GM18861 (cell line): ENCODE data around the gene EFCAB6.

Source experiments
- ATAC-seq: cut with Tn5 transposase; IDR thresholded peaks from one replicate; pipeline ENCODE4 v1.9.1; 2021; ENCODE audit not compliant: unreplicated experiment

Gene EFCAB6

GRCh38 chr22:43642319-43643206 lies 169.5 kb downstream of the EFCAB6 start:
- no peak for ATAC-seq

- no peak for ATAC-seq
Observed at GRCh38 chr22:43639228-43639948, 172.7 kb downstream of the EFCAB6 start.

- ATAC-seq = no peak
Observed at GRCh38 chr22:43637275-43638260, 174.5 kb downstream of the EFCAB6 start.

GRCh38 chr22:43636086-43636485 lies 176.0 kb downstream of the EFCAB6 start:
- no peak for ATAC-seq

- no peak for ATAC-seq
Observed at GRCh38 chr22:43635101-43635500, 177.0 kb downstream of the EFCAB6 start.

GRCh38 chr22:43634316-43634715 lies 177.8 kb downstream of the EFCAB6 start:
- no peak for ATAC-seq

- no peak for ATAC-seq
Observed at GRCh38 chr22:43633631-43634285, 178.3 kb downstream of the EFCAB6 start.

- ATAC-seq = no peak
Observed at GRCh38 chr22:43631846-43632245, 180.3 kb downstream of the EFCAB6 start.

- no peak for ATAC-seq
Observed at GRCh38 chr22:43631201-43631600, 180.9 kb downstream of the EFCAB6 start.

GRCh38 chr22:43630451-43630850 lies 181.7 kb downstream of the EFCAB6 start:
- ATAC-seq = no peak

GRCh38 chr22:43628250-43628649 lies 183.9 kb downstream of the EFCAB6 start:
- ATAC-seq = no peak

- no peak for ATAC-seq
Observed at GRCh38 chr22:43627485-43628213, 184.5 kb downstream of the EFCAB6 start.

GRCh38 chr22:43625242-43625641 lies 186.9 kb downstream of the EFCAB6 start:
- ATAC-seq = no peak

- no peak for ATAC-seq
Observed at GRCh38 chr22:43624144-43624998, 187.7 kb downstream of the EFCAB6 start.

- no peak for ATAC-seq
Observed at GRCh38 chr22:43622886-43623285, 189.2 kb downstream of the EFCAB6 start.

GRCh38 chr22:43620197-43620596 lies 191.9 kb downstream of the EFCAB6 start:
- no peak for ATAC-seq

- no peak for ATAC-seq
Observed at GRCh38 chr22:43618517-43618916, 193.6 kb downstream of the EFCAB6 start.

GRCh38 chr22:43616645-43617044 lies 195.5 kb downstream of the EFCAB6 start:
- no peak for ATAC-seq

GRCh38 chr22:43600265-43600664 lies 211.8 kb downstream of the EFCAB6 start:
- ATAC-seq = no peak
